Upper lobe of right lung (tissue), 1 donor: ENCODE results near the gene CRHR2. TPM values are rescaled to one million over a fixed set of nuclear protein-coding genes. Genes with fewer than 3 reads are reported as not detected.

Experiments used
- ATAC-seq: fragments of 200-7000 bp; cut with Tn5 transposase; one replicate; pipeline ENCODE4 v1.9.1; 2020; ENCODE audit warnings: mild to moderate bottlenecking, moderate library complexity
- DNase-seq: peaks from one replicate; pipeline ENCODE4 v3.0.0-alpha.2; 2020
- H3K27ac ChIP-seq: fragments of 200-600 bp; one replicate; pipeline ENCODE4 v1.8.0; 2022
- H3K27me3 ChIP-seq: fragments of 200-600 bp; one replicate; pipeline ENCODE4 v1.8.0; 2022; ENCODE audit warnings: mild to moderate bottlenecking
- H3K36me3 ChIP-seq: fragments of 200-600 bp; one replicate; pipeline ENCODE4 v1.8.0; 2022
- H3K4me1 ChIP-seq: fragments of 200-600 bp; one replicate; pipeline ENCODE4 v1.8.0; 2022
- H3K4me3 ChIP-seq: fragments of 200-600 bp; one replicate; pipeline ENCODE4 v1.8.0; 2022; ENCODE audit warnings: mild to moderate bottlenecking
- H3K9me3 ChIP-seq: fragments of 200-600 bp; one replicate; pipeline ENCODE4 v1.8.0; 2022
- intact Hi-C: fragments of 100-400 bp; cut with DNase I; formaldehyde crosslinking; loops from one replicate; pipeline ENCODE4 v1.11.0; 2022
- total RNA-seq: library from RNA; stranded (reverse); fragmentation: NEBNext Ultra II Directional; extraction: Animal tissue kit (Norgen Biotek cat#: 25700); gene quantifications from one replicate; pipeline ENCODE4 v1.2.1, GENCODE V29; 2021
- TF ChIP-seq, protein P1 (sequence below): fragments of 200-600 bp; IDR thresholded peaks from one replicate; pipeline ENCODE4 v1.8.0; 2022; ENCODE audit warnings: antibody characterized with exemption
- donor health status: DM: no; HTN: yes; CAD: no; lungs with severe emphysema.

Gene CRHR2
- total RNA-seq, 1 donor from 2014 or later: not detected

DNA sequence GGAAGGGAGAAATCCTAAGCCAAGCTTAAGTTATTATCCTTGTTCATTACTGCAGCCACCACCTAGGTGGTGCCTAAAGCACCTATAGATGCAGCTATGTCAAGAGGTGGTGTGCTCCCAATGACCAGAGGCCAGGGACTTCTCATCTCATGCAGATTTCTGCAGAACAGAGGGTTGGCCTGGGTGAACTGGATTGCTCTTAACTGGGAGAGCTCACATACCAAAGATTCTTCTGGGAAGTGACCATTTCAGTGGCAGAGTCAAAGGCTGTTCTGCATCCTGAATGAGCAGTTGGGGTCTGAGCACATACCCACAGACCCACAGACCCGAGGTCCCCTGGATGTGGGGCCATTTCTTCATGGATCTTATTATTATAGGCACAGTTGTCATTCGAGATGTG, 2.1 kb upstream of the CRHR2 start:
- TF ChIP-seq, protein P1, sequence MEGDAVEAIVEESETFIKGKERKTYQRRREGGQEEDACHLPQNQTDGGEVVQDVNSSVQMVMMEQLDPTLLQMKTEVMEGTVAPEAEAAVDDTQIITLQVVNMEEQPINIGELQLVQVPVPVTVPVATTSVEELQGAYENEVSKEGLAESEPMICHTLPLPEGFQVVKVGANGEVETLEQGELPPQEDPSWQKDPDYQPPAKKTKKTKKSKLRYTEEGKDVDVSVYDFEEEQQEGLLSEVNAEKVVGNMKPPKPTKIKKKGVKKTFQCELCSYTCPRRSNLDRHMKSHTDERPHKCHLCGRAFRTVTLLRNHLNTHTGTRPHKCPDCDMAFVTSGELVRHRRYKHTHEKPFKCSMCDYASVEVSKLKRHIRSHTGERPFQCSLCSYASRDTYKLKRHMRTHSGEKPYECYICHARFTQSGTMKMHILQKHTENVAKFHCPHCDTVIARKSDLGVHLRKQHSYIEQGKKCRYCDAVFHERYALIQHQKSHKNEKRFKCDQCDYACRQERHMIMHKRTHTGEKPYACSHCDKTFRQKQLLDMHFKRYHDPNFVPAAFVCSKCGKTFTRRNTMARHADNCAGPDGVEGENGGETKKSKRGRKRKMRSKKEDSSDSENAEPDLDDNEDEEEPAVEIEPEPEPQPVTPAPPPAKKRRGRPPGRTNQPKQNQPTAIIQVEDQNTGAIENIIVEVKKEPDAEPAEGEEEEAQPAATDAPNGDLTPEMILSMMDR: no peak
- Histone ChIP-seq H3K27ac (no peak overlapping the region), H3K4me1 (peaks cover 17% of the 10 kb centered on the region), H3K4me3 (no peak overlapping the region), H3K9me3 (no peaks in the 10 kb centered on the region), H3K36me3 (no peaks in the 10 kb centered on the region), H3K27me3 (peaks cover 47% of the 10 kb centered on the region)
- intact Hi-C loops: no loop called here
- DNase-seq: no peak
- ATAC-seq: peak; percentile 31

DNA sequence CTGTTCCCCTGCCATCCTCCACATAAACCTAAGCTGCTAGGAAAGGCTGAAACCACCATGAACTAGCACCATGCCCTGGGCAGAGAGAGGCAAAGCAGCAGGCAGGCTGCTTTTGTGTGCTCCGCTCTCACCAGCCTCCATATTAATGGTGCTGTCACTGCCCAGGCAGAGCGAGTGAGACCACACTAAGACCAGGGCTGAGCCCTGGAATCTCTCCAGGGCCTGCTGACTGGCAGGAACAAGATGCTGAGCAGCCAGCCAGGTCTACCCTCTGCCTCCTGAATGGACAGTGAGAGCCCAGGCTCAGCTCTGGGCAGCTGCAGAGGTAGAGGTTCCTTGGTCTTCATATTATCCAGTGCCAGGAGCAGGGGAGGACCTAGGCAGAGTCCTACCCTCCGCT, 1.6 kb upstream of the CRHR2 start:
- no peak for DNase-seq
- no peak overlapping the region for H3K27ac ChIP-seq
- H3K27me3 ChIP-seq: peaks cover 52% of the 10 kb centered on the region
- H3K9me3 ChIP-seq: no peaks in the 10 kb centered on the region
- TF ChIP-seq, protein P1: no peak
- H3K4me3 ChIP-seq: no peak overlapping the region
- ATAC-seq: no peak
- no peaks in the 10 kb centered on the region for H3K36me3 ChIP-seq
- H3K4me1 ChIP-seq: peaks cover 17% of the 10 kb centered on the region
- intact Hi-C loops: no loop called here

DNA sequence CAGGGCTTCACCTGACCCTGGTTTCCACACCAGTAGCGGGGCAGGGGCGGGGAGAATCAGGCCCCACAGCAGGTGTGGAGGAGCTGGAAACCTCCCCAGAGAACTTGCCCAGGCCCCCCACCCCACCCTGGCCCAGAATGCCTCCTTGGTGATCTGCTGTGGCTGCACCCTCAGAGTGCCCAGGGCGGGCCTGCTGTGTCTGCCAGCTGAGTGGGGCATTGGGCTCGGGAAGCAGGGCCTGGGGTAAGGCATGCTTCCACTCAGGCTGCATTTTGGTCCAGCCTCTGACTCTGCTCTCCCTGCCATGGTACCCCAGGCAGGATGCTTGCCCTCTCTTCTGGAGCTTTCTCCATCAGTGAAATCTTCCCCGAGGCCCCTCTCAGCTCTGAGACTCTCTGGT, 1.1 kb upstream of the CRHR2 start:
- Histone ChIP-seq H3K4me1 (peaks cover 17% of the 10 kb centered on the region), H3K27ac (no peak overlapping the region), H3K36me3 (no peaks in the 10 kb centered on the region), H3K4me3 (no peak overlapping the region), H3K9me3 (no peaks in the 10 kb centered on the region), H3K27me3 (peaks cover 54% of the 10 kb centered on the region)
- intact Hi-C loops: no loop called here
- TF ChIP-seq, protein P1: no peak
- ATAC-seq (no peak), DNase-seq (no peak)

DNA sequence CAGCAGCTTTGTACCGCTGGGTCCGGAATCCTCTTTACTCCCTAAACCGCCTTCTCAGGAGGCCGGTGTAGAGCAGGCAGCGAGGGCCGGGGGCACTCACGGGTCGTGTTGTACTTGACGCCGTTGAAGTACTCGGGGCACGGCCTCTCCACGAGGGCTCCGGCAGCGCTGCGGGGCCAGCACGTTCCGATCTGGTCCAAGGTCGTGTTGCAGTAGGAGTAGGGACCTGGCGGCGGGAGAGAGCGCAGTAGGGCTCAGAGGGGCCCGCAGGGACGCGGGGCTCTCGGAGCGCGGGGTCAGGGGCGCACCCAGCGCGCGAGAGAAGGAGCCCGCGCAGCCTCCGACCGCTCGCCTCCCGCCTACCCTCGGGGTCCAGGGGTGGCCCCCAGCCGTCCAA, 443 bp downstream of the CRHR2 start:
- ATAC-seq (peak; percentile 32), DNase-seq (peak; percentile 72)
- intact Hi-C loops: no loop called here
- peaks cover 54% of the 10 kb centered on the region for H3K27me3 ChIP-seq
- peak overlapping the region; percentile 46 for H3K4me3 ChIP-seq
- H3K4me1 ChIP-seq: peaks cover 17% of the 10 kb centered on the region
- TF ChIP-seq, protein P1: no peak
- no peaks in the 10 kb centered on the region for H3K9me3 ChIP-seq
- H3K36me3 ChIP-seq: no peaks in the 10 kb centered on the region
- H3K27ac ChIP-seq: no peak overlapping the region

DNA sequence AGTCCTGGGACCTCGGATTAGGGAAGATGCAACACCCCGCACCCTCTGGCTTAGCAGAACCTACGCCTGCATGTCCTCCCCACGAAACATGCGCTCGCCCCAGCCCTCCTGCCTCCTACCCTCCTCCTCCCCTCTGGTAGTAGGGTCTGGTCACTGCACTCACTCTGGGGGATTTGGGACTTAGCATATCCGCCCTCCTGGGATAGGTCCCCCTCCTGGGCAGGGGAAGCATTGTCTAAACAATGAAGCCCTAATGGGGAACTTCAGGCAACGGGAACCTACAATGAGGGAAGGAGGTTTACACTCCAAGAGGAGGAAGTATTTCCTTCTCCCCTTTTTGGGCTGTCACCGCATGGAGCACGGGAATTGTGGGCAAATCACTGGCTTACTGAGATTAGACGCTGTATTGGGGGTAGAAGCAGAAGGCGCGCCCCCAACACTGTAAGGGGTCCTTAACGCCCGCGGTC, 892 bp downstream of the CRHR2 start:
- Histone ChIP-seq H3K4me1 (peaks cover 17% of the 10 kb centered on the region), H3K36me3 (no peaks in the 10 kb centered on the region), H3K9me3 (no peaks in the 10 kb centered on the region), H3K27ac (no peak overlapping the region), H3K27me3 (peaks cover 54% of the 10 kb centered on the region), H3K4me3 (peak overlapping the region; percentile 46)
- TF ChIP-seq, protein P1: no peak
- intact Hi-C loops: no loop called here
- peak; percentile 2 for ATAC-seq
- no peak for DNase-seq

DNA sequence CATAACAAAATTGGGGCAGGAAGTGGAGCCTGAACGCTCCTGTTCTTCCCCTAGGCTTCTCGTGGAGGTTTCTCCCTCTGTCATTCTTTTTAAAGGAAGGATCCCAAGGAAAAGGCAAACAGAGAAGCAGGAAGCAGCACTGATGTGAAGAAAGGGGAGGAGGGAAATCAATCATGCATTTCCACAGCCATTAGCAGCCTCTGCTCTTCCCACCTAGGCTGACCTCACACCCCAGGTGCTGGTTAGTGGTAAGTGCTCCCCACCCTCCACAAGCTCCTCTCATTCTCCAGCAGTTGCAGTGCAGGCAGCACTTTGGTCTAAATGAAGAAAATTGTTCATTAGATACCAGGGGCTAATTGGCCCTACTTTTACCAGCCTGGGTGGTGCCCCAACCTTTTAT, 2.6 kb downstream of the CRHR2 start:
- no peak overlapping the region for H3K27ac ChIP-seq
- H3K9me3 ChIP-seq: no peaks in the 10 kb centered on the region
- intact Hi-C loops: no loop called here
- ATAC-seq (no peak), DNase-seq (no peak)
- peaks cover 54% of the 10 kb centered on the region for H3K27me3 ChIP-seq
- TF ChIP-seq, protein P1: no peak
- H3K4me3 ChIP-seq: no peak overlapping the region
- peaks cover 17% of the 10 kb centered on the region for H3K4me1 ChIP-seq
- no peaks in the 10 kb centered on the region for H3K36me3 ChIP-seq
